ENCODE data around the gene DPEP1.
"Not testable (repeated sequence)": the region's sequence is repeated elsewhere in the genome, so short reads cannot be mapped to it uniquely, and the experiment has no call there.

DPEP1 gene

DNA sequence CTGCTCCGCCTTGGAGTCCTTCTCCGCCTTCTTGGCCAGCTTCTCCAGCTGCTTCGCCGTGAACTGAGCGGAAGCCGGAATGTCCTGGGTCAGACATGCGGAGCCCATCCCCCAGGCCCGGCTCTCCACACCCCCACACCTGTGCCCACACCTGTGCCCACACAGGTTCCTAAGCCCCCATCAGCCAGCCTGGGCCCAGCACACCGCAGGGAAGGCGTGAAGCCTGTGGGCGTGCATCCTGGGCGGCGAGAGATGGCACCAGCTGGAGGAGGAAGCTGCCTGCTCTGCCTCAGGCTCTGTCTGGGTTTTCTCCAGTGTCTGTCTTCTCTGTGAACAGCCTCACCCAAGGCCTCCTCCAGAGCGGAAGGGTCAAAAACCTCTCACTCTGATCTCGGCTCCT lies 38.1 kb downstream of the DPEP1 start:
- no peak for DNase-seq (ENCODE audit: low read depth)

DNA sequence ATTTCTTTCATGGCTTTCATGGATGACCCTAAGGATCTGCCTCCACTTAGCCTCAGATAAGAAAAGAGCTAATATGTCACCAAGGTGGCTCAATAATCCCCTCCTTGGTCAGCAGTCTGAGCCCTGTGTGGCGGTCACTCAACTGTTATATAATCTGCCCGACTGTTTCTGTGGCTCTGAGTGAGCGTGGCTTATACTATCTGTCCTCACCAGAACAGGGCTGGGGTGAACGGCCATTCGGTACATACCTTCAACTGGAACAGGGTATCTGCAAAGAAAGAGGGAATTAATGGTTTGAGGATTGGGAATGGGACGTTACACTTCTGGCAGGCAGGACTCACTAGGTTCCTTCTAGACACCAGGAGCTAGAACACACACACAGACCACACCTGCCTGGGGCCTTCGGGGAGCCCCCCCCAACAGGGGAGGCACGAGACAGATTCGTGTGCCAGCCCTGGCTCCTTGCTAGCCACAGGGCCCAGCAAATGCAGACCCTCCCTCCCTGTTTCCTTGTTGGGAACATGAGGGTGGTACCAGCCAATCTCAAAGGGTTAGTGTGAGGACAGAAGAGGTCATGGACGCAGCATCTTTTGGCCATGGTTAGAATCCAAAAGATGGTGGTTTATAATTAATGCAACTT lies 40.3 kb downstream of the DPEP1 start:
- no peak for DNase-seq (ENCODE audit: low read depth)

DNA sequence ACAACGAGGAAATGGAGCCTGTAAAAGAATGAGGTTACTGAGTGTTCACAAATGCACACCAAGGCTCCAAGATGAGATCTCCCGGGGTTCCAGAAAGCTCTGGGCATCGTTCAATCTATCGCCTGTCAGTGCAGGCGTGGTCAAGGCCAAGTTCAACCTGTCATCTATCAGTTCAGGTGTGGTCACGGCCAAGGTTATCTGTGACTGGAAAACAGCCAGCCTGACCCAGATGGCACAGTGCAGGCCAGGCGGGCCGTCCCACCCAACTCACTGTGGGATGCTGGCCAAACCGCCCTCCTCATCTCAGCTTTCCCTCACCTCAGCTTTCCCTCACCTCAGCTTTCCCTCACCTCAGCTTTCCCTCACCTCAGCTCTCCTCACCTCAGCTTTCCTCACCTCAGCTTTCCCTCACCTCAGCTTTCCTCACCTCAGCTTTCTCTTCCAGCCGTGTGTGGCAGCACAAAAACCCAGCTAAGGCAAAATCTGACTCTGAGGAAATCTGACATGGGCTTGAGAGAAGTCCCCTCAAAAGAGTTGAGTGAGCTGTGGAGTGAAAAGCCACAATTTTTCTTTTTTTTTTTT lies 41.7 kb downstream of the DPEP1 start:
- no peak for DNase-seq (ENCODE audit: low read depth)

DNA sequence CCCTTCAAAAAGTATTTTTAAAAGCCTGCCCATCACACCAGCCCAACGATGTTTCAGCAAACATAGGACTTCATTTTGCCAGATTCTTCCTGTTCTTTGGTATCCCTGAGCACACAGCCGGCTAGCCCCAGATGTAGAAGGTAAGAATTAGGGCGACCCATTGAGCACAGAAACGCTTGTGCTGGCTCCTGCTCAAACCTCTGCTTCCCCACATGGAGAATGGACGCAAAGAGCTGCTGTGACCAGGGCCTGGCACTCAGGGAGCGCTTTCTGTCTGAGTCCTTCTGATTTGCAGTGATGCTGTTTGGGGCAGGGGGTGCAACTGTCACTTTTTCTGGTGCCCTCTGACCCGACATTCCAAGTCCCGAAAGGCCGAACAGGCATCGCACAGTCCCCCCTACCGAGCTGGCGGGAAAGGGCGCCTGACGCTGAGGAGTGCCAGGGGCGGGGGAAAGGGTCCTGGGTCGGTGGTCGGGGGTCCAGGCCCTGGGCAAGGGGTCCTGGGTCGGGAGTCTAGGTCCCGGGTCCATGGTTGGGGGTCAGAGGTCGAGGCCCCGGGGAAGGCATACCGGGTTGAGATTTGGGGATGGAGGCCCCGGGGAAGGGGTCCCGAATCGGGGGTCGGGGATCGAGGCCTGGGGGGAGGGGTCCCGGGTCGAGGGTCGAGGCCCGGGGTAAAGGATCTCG lies 43.1 kb downstream of the DPEP1 start:
- no peak for DNase-seq (ENCODE audit: low read depth)

DNA sequence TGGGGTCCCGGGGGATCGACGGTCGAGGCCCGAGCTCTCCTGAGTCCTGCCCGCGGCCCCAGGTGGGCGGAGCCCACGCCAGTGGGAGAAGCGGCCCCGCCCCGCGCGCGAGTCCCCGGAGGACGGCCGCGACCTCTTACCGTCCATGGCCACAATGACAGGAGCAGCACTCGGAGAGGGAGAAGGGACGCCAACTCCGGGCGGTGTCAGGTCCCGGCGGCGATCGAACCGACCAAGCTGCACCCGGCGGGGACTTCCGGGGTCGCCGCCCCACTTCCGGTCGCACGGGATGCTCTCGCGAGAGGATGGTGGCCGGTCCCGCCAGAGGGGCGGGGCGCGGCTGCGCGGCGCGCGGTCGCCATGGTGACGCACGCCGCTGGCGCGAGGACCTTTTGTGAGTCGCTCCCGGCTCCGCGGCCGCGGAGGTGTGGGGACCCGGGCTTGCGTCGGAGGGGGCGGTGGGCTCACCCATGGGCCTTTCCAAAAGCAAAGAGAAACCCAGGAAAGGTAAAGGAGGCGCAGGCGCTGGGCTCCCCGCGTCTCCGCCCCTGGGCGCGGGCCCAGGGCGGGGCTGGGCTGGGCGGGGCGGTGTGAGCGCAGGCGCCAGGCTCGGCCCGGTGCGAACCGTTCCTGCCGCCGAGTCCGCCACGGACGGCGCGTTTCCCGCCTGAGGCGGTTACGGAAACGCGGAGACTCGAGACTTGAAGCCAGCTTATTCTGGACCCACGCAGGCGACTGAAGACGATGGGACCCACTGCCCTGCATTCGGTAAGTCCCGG lies 44.2 kb downstream of the DPEP1 start, which contains the start of the genes CHMP1A and SPATA33:
CHMP1A (minus strand) TSS at position 267 of the 779 bp plus-strand sequence; CDS start at position 147, 120 bp downstream.
SPATA33 (plus strand) TSS at position 395 of the 779 bp plus-strand sequence; CDS start at position 471, 76 bp downstream.
- peak; percentile 85 for DNase-seq (ENCODE audit: low read depth)

DNA sequence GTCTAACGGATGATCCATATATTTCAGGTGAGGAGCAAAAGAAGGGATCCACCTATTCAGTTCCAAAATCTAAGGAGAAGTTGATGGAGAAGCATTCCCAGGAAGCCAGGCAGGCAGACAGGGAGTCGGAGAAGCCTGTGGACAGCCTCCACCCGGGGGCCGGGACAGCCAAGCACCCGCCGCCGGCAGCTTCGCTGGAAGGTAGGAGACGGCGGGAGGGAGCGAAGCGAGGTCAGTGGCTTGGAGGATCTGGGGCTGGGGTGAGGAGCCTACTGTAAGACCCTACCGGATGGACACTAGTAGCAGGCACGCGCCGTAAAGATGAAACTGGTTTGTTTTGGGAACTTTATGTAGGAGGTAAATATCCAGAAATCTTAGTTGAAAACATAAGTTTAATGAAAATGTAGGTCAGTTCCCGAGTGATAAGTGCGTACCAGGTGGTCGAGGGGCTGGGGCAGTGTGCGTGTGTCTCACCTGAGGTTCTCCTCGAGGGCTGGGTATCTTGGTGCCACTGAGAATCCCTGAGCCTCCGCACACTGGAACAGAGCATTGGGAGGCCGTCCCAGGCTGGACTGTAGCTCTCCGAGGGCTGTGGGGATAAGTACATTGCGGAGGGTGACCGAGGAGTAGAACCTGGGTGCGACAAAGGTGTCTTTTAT lies 44.9 kb downstream of the DPEP1 start:
- DNase-seq (ENCODE audit: low read depth) = no peak

DNA sequence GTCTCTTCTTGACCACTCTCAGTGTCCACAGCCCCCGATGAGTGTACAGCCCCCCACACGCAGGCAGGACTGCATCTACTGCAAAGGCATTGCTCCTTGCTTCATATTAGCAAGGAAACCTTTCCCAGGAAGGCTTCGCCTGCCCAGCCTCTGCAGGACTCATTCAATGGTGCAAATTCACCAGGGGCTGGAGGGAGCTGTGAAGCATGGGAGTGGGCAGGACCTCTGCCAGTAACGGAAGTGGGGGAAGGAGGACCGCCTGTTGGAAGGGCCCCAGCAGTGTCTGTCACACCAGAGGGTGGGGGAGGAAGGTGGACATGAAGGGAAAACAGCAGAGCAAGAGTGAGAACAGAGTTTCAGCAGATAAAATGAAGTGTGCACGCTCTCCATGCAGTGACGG lies 46.7 kb downstream of the DPEP1 start:
- no peak for DNase-seq (ENCODE audit: low read depth)

DNA sequence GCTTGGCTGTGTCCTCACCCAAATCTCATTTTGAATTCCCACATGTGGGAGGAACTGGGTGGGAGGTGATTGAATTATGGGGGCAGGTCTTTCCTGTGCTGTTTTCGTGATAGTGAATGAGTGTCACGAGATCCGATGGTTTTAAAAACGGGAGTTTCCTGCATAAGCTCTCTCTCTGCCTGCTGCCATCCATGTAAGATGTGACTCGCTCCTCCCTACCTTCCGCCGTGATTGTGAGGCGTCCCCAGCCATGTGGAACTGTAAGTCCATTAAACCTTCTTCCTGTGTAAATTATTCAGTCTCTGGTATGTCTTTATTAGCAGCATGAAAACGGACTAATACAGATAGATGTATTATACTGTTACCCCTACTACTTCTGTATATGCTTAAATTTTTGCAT lies 47.8 kb downstream of the DPEP1 start:
- no peak for DNase-seq (ENCODE audit: low read depth)

DNA sequence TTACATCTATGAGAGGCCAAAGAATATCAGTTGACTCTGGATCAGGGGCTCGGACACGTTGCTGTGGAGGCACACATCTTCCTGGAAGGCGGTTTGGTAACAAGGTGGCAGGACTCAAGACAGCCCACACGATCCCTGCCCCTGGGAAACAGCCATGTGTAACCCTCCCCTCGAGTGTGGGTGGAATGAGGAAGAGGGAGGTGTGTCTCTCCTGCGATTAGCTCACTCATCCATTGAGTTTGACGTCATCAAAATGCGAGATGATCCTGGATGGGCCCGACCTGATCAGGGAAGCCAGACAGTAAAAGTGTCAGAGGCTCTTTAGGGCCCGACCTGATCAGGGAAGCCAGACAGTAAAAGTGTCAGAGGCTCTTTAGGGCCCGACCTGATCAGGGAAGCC lies 50.8 kb downstream of the DPEP1 start:
- not testable (repeated sequence) for DNase-seq (ENCODE audit: low read depth)

DNA sequence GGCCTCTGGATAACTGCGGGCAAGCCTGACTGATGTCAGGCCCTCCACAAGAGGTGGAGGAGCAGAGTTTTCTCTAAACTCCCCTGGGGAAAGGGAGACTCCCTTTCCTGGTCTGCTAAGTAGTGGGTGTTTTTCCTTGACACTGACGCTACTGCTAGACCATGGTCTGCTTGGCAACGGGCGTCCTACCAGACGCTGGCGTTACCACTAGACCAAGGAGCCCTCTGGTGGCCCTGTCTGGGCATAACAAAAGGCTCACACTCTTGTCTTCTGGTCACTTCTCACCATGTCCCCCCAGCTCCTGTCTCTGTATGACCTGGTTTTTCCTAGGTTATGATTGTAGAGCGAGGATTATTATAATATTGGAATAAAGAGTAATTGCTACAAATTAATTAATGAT lies 53.6 kb downstream of the DPEP1 start:
- not testable (repeated sequence) for DNase-seq (ENCODE audit: low read depth)

DNA sequence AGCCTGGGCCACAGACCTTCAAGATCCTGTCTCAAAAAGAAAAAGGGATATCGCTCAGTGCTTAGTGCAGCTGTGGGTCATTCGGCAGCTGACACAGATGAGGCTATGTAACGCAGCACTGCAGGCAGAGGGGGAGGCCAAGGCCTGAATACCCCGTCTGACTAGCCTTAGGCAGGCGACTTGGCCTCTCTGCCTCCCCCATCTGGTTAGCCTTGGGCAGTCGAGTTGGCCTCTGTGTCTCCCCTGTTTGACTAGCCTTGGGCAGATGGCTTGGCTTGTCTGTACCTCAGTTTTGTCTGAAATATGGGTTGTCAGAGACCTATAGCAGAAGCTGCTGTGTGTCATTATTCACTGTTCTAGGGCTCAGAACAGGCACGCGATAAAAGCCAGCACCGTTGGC lies 54.2 kb downstream of the DPEP1 start:
- no peak for DNase-seq (ENCODE audit: low read depth)

DNA sequence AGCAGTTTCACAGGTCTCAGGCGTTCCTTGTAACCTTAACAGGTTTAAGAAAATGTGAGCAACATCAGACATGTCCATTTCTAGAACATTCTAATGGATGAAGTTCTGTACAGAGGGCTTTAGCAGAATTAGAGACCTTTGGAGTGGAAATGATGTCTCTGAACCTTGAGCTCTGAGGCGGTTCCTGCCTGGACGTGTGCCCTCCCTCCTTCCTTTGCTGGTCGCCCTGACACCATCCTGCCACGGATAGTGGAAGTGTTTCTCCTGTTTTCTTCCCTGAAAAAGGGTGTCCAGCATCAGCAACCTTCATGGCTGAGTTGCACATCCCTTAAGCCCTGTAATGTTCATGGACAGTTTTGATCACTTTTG lies 55.3 kb downstream of the DPEP1 start:
- DNase-seq (ENCODE audit: low read depth) = no peak

DNA sequence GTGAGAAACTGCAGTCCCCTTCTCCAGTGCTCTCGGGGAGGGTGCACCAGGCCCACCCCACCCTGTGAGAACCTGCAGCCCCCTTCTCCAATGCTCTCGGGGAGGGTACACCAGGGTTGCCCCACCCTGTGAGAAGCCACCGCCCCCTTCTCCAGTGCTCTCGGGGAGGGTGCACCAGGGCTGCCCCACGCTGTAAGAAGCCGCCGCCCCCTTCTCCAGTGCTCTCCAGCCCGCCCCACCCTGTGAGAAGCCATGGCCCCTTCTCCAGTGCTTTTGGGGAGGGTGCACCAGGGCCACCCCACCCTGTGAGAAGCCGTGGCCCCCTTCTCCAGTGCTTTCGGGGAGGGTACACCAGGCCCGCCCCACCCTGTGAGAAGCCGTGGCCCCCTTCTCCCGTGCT lies 56.3 kb downstream of the DPEP1 start:
- no peak for DNase-seq (ENCODE audit: low read depth)

DNA sequence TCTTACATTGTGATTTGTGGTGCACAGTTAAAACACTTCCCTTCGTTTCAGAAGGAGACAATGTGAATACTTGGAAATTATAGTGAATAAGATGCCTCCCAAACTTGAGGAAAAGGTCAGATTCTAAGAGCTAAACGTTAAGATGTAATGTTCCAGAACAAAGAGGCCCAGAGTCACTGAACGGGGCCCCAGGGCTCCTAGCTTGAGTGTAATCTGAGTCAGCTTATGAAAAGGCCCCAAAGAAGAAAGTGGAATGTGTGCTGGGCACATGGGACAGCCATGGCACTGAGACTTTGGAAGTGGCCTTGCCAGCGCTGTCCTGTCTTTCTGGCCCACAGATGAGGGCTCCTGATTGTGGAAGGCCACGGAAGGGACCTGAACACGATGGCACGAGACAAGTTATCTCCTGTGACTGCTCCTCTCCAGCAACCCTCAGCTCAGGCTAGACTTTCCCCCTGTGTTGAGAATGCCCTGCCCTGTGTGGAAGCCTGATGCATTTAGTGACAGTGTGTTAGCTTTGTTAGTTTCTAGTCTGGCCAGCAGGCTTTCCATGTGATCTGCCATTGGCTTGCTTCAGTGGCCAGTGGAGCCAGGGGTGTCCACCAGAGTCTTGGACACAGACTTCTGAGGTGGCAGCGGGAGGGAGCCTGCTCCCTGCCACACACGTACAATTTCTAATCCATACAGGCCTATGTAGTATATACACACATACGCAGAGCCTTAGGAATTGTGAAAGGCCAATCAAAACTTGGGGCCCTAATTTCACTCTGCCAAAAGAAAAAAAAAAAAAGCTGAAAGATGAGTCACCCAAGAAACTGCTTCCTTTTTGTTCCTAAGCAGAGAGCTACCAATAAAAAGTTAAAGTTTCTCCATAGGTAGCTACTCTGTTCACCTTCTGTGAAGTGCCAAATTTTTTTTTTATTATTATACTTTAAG lies 57.3 kb downstream of the DPEP1 start:
- DNase-seq (ENCODE audit: low read depth) = no peak

DNA sequence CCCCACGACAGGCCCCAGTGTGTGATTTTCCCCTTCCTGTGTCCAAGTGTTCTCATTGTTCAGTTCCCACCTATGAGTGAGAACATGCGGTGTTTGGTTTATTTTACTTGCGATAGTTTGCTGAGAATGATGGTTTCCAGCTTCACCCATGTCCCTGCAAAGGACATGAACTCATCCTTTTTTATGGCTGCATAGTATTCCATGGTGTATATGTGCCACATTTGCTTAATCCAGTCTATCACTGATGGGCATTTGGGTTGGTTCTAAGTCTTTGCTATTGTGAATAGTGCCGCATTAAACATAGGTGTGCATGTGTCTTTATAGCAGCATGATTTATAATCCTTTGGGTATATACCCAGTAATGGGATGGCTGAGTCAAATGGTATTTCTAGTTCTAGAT lies 58.1 kb downstream of the DPEP1 start:
- not testable (repeated sequence) for DNase-seq (ENCODE audit: low read depth)

DNA sequence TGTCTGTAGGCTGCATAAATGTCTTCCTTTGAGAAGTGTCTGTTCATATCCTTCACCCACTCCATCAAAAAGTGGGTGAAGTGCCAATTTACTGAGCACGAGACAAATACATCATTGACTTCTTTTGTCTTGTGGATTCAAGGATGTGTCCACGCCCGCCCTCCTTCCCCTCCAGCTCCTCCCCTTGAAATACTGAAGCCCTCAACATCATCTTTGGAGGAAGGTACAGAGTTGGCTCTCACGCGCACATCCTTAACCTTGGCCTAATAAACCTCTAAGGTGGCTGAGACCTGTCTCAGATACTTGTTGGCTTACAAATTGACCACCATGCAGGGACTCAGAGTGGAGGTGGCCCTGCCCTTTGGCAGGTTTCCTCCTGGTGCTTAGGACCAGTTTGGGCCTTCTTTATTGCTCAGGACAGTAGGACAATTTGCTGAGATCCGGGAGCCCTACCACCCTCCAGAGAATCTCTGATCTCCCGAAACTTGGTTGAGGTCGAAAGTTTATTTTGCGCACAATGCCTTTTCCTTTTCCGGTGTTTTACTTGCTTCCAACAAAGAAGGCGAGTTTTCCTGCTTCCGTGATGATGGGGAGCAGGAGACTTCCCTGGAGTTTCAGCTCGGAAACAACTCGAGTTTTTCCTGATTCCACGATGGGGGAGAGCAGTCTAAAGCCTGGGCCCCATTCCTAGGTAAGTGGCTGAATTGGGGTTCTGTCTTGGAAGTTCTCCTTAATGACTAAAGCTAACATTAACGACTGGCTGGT lies 58.9 kb downstream of the DPEP1 start:
- DNase-seq (ENCODE audit: low read depth) = no peak

DNA sequence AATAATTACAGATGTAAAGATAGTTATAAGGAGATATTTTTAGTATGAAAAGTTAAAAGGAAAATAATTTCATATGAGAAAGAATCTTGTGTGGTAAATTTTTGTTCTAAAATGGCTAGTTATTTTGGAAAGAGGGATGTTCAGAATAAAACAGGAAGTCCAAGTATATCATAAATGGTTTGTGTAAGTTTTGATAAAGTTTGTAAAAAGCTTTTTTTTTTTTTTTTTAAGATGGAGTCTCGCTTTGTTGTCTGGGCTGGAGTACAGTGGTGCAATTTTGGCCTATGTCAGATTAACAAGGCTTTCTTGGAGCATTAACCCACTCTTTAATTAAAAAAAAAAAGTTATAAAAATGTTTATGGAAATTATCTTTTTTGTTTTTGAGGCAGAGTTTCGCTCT lies 64.8 kb downstream of the DPEP1 start:
- no peak for DNase-seq (ENCODE audit: low read depth)

DNA sequence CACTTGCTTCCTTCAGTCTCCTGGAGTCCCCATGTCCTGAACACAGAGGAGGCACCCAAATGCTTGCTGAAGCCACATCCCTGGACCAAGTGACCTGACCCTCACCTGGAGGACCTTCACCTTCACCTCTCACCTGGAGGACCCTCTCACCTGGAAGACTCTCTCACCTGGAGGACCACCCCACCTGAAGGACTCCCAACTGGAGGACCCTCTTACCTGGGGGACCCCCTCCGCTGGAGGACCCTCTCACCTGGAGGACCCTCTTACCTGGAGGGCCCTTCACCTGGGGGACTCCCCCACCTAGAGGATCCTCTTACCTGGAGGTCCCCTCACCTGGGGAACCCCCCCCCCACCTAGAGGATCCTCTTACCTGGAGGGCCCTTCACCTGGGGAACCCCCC lies 72.5 kb downstream of the DPEP1 start:
- no peak for DNase-seq (ENCODE audit: low read depth)

DNA sequence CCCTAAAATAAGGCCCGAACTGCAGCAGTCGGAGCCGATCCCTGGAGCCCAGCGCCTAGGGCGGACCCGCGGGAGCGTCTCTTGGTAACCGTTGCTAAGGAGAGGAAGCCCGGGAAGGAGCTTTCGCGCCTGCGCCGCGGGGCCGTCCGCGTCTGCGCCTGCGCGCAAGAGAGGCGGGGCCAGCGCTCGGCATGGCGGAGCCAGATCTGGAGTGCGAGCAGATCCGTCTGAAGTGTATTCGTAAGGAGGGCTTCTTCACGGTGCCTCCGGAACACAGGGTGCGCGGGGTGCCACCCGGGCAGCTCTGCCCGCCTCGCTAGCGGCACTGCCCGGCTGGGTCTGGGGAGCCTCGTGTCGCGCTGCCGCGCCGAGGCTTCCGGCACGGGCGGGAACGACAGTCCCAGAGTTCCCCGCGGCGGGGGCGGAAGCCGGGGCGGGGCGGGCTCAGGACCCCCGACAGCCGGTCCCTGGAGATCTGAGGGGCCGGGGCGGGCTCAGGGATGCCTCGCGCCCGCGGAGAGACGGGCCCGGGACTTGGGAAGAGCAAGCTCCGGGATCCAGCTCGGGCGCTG lies 73.2 kb downstream of the DPEP1 start, which contains the start of gene CDK10:
CDK10 (plus strand) TSS at position 170 of the 572 bp plus-strand sequence; CDS start at position 192, 22 bp downstream.
- DNase-seq (ENCODE audit: low read depth) = peak; percentile 83

Measured in stimulated activated CD4-positive, alpha-beta T cell treated with anti-CD3 and anti-CD28 coated beads, Interleukin-2, amount 100 ng/mL, for 4 hours (primary cell).